ENCODE measurements around the gene LRRC4C.
"Not testable (repeated sequence)": the region's sequence is repeated elsewhere in the genome, so short reads cannot be mapped to it uniquely, and the experiment has no call there.

Gene LRRC4C

DNA sequence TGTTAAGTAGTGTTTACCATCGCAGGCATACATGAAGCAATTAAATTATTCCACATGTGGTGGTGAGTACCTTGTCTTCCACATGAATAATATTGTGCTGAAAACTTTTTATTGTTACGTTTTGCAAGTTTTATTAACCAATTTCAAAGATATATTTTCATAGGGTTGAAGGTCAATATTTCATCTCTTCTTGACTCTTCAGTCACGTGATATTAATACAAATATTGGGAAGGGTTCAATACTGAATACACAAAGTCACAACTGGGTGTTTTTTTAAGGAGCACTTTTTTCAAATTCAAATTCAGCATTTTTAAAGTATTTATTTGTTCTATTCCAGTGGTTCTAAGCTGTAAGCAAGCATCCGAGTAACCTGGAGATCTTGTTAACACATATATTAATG, 348.9 kb downstream of the LRRC4C start:
- DNase-seq = no peak

DNA sequence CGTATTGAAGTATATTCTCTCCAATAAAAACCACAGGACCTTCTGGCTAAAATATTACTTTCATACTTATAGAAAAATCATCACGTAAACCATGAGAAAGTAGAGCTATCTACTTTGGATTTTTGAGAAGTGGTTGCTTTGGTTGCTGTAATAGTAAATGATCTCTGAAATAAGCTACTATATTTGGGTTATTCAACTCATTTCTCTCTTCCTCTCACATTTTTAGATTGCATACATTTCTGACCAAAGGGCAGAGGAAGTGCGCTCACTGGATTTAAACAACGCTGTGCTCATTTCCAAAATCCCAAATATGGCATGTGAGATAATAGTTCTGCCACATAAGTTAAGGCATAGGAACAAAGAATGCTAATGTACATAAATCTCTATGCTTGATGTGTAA, 357.0 kb downstream of the LRRC4C start:
- DNase-seq = no peak

DNA sequence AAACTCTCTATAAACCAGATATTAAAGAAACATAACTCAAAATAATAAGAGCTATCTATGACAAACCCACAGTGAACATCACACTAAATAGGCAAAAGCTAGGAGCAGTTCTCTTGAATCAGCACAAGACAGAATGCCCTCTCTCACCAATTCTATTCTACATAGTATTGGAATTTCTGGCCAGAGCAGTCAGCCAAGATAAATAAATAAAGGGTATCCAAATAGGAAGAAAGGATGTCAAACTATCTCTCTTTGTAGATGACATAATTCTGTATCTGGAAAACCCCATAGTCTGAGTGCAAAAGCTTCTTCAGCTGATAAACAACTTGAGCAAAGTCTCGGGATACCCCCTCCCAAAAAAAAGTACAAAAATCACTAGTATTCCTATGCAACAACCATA, 359.8 kb downstream of the LRRC4C start:
- peak; percentile 6 for DNase-seq

DNA sequence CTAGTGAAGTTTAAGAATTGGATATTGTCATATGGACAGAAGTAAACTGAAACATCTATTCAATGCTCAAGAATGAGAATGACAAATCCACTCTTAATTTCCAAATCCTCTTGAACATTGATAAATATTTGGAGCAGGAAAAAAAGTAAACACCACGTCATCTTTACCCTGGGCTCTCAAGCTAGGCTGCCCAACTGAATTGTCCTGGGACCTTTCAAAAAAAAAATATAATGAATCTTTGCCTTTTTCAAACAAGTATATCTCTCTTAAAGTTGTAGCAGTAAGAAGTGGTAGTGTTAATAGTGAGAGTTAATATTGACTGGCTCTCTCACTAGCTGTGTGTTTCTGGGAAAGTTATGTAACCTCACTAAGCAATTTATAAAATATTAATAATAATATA, 374.3 kb downstream of the LRRC4C start:
- DNase-seq = no peak

DNA sequence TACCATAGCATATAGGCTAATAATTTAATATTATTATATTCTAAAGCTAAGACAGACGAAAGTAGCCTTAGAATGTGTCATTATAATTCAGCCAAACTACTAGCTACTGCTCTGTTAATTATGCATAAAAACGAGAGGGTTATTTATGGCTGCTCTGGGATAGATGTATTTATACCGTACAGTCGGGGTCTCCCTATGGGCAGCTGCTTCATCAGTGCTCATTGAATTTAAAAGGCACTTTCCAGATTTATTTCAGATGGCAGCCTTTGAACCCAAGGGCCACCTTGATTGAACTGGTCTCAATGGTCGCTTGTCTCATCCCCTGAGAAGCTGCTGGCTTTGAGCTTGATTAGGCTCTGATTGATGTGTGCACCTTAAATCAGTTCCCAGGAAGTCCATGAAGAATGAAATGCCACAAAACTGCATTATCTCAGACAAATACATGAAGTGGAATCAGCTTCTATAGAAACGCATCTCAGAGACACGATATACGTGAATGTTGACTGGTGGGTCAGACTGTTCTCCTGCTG, 377.6 kb downstream of the LRRC4C start:
- DNase-seq = no peak

DNA sequence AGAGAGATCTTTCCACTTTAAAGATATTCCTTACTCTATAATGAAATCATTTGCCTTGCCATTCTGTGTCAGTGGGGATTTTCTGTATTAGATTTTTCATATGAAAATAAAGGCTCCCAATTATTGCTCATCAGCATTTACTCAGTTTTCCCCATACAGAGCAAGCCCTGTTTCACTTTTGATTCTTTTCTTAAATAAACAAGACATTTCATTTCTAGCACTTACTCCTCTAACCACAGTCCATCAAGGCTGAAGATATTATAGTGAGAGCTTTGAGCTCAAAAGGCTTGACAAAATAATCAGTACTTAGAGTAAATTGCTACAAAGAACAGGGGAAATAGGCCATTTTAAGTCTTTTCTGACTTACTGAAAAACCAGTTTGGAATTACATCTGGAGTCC, 385.1 kb downstream of the LRRC4C start:
- no peak for DNase-seq

DNA sequence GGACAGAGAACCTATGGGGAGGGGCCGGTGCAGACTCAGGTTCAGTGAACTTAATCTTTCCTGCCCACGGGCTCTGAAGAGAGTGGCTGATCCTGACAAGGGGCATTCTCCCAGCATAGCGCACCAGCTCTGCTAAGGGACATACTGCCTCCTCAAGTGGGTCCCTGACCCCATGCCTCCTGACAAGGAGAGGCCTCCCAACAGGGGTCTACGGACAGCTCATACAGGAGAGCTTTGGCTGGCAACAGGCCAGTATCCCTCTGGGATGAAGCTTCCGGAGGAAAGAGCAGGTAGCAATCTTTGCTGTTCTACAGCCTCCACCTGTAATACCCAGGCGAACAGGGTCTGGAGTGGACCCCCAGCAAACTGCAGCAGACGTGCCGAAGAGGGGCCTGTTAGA, 394.0 kb downstream of the LRRC4C start:
- no peak for DNase-seq

DNA sequence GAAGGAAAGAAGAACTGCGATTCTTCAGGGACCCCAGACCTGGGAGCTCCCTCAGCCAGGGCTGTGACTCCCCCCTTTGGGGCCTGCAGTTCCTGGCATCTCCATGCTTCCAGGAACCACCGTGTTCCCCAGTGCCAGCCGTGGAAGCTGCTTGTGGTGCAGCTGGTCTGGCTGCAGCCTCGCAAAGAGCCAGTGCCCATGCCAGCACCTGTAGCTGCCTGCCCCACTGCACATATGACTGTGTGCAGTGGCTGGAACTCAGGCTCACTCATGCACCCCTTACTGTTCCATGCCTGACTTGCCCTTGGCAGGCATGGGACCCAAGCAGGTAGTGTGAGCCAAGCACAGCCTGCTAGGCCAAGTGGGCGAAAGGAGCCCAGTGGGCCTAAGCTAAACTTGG, 401.3 kb downstream of the LRRC4C start:
- no peak for DNase-seq

DNA sequence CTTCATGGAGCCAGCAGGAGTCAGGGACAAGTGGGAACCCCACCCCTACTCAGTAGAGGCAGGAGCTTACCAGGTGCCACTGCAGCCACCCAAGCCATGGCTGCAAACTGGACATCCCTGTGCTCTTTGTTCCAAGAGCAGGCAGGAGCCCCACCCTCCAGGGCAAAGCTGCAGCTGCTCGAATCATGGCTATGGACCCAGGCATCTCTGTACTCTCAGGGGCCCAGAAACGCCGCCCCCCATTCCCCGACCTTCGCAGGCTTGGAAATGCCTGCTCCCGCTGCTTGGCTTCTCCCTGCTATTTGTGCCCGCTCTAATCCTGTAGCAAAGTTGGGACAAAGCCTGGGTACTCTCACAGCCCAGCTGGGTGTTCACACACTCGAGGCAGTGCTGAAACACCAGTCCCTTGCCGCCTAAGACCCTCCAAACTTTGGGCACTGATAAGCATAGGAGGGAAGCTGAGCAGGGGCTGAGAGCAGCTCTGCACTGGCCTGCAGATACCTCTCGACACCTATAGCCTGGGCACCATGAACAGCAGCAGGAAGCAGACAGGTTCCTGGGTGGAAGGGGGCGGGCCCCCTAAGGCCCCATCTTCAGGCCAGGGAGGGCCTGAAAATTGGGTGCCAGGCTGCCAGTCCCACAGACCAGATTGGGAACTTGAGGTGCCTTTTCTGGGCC, 402.4 kb downstream of the LRRC4C start:
- no peak for DNase-seq

DNA sequence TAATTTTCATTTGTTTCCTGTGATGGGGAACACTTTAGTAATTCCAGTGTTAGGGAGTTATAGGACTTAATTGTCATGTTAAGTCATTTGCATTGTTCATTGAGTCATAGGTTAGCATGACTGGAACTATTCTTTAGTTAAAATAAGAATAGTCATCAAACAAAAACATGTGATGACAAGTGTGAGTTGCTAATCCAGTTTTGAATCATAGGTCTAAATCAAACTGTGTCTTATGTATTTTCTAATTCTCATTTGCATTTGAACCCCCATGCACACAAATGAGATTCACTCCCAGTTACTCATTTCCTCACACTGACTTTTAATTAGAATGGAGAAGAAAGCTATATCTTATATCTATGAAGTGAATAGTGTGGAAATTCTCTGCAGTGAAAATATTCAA, 405.6 kb downstream of the LRRC4C start:
- peak; percentile 46 for DNase-seq

DNA sequence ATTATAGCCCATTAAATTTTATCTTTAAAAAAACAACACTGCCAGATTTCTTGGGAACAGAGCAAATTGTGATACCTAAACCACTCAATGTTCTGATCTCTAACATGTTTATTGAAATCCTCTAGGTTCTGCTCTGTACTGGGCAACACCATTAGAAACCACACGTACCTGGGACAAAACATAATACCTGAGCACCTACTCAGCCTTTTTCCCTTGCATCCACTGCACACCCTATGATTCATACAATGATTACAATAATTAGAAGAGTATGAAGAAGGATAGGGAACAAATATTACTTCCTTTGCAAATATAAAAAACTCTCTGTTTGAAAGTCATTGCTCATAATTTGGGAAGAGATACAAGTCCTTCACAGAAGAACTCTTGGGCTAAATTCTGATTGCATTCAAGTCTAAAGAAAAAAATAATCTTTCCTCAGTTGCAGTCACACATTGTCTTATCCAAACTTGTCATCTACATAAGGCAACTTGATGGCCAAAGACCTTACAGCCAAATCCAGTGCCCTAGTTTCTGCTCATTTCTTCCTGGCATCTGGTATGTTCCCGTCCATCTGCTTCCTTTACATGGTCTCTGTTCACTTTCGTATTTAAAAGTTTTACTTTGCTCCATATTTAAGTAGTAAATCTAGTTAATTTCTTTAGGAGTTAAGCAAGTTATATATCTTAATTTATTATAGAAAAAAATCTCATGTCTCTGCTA, 407.4 kb downstream of the LRRC4C start:
- DNase-seq = no peak

DNA sequence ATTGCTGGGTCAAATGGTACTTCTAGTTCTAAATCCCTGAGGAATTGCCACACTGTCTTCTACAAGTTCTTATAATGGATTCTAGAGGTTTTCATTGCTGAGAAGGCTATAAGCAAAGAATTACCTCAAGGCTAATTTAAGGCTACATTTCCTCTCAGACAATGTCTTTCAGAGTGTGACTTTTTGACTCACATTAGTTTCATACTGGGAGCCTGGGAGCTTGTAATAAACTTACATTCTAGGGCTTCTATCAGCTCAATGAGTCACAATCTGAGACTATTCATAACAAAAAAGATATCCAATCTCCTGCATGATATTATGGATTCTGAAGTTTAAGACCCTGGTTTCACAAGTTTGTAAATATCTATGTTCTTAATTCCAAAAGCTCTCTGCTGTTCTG, 408.7 kb downstream of the LRRC4C start:
- peak; percentile 25 for DNase-seq

DNA sequence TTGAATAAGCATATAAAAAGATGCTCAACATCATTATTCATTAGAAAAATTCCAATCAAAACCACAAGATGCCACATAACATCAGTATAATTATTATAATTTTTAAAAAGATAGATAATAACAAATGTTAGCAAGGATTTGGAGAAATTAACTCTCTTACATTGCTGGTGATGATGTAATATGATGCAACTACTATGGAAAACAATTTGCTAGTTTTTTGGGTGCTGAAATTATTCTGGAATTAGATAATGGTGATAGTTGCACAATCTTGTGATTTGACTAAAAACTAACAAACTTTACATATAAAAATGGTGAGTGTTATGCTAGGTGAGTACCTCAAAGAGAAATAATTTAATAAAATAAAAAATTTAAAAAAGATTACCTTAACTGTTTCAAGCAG, 412.2 kb downstream of the LRRC4C start:
- no peak for DNase-seq

DNA sequence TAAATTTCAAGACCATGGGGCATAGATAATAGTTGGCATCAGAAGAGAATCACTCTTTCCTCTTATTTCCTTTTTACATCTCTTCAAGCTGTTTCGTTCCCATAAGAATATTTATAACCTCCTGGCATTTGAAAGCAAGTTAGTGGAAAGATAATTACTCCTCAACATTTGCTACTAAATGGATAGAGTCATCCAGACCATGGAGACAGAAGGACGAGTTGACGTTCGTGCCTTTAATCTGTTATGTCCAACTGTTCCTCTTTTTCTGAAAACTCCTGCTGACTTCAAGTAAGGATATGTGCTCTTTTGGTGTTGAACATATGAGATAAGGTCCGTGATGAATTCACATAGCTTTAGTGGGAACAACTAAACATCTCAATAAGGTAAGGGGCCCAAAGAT, 414.2 kb downstream of the LRRC4C start:
- DNase-seq = no peak

DNA sequence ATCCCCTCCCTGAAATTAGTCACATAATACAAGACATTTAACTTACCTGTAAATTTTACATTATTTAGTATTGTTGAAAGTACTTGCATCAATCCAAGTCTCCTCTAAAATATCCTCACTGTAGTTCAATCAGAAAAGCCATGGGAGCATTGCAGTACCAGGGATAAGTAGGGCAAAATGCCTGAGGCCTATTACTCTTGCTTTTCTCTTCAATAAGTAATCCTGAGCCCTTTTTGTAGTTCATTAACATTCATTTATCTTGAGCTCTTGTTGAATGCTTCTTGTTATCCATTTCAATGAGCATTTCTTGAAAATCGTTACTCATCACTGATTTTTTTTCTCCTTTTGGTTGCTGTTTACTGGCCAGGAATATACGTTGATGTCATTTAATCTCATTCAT, 414.7 kb downstream of the LRRC4C start:
- DNase-seq = no peak

DNA sequence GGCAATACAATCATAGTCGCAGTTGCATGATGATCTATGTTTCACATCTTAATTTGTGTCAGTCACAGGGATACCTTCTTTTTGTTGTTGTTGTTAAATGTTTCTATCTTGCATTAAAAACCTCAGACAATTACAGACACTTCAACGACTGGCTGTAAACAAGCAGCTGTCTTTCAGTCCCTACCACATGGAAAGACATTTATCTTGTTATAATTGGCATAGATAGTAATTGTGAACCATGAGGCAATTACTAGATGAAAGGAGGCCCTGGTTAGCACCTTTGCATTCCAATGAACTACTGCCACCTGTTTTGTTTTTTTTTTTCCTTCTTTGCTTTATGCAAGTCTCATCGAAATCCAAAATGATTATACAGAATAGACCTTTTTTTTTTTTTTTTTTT, 416.8 kb downstream of the LRRC4C start:
- DNase-seq = no peak

DNA sequence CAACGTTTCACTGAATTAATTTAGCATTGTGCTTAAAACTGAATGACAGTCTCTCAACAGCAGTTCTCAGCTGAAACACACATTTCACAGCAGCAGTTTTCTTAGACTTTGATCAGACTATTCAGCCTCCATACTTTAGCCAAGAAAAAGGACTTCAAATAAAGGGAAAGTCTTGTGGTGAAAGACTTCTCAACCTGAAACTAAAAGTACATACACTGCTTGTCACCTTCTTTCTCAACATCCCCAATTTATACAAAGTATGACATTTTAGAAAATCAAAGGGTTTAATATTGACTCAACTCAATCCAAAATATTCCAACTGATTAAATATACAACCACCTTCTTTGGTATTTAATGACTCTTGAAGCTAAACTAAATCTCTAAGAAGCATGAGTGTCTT, 419.0 kb downstream of the LRRC4C start:
- DNase-seq = no peak

DNA sequence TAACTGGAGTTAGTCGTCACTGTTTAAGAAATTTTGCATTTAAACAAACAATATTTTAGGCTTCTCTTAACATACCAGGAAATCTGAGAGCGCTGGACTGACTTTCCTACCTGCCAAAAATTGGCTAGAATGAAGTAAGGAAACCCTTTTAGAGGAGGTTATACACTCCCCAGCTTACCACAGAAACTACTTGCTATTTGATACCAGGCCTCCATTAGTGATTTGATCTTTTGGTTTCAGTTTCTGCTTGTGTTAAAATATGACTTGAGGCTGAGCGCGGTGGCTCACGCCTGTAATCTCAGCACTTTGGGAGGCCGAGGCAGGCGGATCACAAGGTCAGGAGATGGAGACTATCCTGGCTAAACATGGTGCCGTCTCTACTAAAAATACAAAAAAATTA, 419.9 kb downstream of the LRRC4C start:
- DNase-seq = no peak

DNA sequence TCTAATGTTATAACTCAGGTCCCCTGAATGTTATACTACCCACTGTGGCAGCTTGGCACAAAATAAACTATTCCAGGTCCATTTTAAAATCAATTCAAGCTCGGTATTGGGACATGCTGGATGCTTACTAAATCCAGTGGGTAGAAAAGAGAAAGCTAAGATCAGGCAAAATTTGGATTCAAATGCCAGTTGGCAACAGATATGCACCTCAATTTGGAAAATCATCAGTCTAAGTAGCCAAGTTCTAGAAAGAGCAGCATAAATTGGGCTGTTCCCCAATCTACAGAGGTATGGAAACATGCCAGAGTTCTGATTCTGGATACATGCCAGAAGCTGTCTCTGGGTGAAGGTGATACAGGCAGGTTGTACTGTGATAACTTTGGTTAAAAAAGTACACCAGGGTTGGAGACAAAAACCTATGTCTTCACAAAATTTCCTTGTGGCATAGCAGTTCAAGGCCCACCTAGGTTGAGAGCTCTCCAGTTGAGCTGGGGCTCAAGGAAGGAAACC, 427.8 kb downstream of the LRRC4C start:
- DNase-seq = no peak

DNA sequence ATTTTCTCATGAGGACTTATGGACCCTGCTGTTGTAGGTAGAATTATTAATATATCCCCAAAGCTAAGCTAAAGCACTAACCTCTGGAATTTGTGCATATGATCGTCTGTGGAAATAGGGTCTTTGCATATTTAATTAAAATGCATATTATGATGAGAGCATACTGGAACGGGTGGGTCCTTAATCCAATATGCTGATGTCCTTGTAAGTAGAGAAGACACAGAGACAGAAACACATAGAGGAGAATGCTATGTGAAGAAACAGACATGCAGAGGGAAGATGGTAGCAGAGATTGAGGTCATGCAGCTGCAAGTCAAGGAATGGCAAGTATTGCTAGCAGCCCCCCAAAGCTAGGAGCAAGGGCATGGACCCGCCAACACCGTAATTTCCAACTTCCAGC, 439.2 kb downstream of the LRRC4C start:
- no peak for DNase-seq

DNA sequence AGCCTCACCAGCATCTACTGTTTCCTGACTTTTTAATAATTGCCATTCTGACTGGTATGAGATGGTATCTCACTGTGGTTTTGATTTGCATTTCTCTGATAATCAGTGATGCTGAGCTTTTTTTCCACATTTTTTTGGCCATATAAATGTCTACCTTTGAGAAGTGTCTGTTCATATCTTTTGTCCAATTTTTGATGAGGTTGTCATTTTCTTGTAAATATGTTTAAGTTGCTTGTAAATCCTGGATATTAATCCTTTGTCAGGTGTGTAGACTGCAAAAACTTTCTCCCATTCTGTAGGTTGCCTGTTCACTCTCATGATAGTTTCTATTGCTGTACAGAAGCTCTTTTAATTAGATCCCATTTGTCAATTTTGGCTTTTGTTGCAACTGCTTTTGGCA, 439.8 kb downstream of the LRRC4C start:
- not testable (repeated sequence) for DNase-seq

DNA sequence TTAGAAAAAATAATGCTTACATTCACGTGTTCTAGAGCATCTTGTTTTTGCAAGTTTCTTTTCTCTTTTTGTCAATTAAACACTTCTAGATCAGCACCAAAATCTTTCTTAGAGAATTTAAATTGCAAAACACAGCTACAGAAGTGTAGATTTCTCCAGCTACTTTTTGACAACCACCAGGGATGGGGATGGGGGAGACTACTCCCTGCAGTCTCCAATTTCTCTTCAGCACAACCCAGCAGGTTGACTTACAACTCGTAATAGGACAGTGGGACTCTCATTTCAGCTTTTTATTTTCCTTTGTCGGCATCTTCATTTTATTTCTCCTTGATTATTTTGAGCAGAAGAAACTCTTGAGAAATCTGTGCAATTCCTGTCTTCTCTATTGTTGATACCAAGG, 441.2 kb downstream of the LRRC4C start:
- DNase-seq = no peak

DNA sequence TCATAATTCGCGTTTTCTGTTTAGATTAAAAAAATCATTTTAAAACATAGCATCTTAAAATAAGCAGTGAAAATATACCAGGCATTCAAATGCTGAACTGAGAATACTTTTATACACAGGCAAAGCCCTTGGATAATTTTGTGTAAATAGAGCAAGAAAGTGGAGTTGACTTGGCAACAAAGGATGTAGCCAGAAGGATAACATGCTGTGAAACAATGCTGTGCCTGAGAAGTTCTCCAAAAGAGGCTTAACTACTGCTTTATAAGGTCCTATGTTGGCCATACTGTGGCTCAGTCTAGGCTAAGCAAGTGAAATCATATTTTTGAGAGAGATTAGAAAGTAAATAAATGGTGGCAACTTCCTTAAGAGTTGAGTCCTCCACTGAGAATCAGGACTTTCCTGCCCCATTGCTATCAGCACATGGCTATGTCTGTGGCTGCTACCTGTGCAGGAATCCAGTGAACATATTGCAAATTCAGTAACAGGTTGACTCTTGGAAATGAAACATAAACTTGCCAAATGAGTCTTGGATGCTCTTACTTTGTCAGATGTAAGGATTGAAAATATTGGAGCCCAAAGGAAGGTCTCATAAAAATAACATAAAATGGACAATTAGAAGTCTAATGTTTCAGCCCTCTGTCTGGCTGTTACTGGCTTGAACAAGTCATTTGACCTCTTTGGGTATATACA, 448.9 kb downstream of the LRRC4C start:
- no peak for DNase-seq

DNA sequence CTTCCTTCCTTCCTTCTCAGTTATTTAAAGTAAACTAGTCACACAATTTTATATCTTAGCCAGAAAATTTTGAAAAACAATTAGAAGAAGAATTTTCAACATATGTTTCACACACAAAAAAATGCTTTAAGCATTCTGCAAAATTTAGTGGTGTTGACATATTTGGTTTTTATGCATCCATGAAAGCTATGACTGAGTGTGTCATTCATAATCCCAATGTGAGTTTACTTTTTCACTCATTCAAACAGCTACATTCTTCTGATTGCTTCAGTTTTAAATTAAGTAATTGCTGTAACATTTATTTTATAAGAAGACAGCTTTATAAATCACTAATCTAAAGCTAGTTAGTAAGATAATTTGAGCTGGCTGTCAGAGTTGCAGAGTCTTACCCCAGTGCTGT, 453.5 kb downstream of the LRRC4C start:
- peak; percentile 49 for DNase-seq

All from fibroblast of skin of right biceps (primary cell).